Measurements from ENCODE around the gene TUBGCP6.

GRCh38 chr22:50236731-50237409 is 8.0 kb downstream of the TUBGCP6 start:
- TF ChIP-seq POLR2AphosphoS5 (IDR thresholded peaks at IDR 0.05; ENCODE audit: low read depth, low read length) (no peak), POLR2A (IDR thresholded peaks at IDR 0.05; ENCODE audit: low read depth, low read length) (no peak)

All from GM12892 (cell line).